ENCODE measurements around the gene FTSJ1. TPM values are rescaled to one million over a fixed set of nuclear protein-coding genes. Genes with fewer than 3 reads are reported as not detected.

Gene FTSJ1
- total and polyA plus RNA-seq, 2 experiments from 2014 or later, result 34.8 to 42.4 TPM

- Histone ChIP-seq H3K9me3 (ENCODE audit: low read depth) (no peaks in the 10 kb centered on the region), H3K36me3 (no peaks in the 10 kb centered on the region), H3K4me1 (ENCODE audit: low read depth) (no peaks in the 10 kb centered on the region), H3K27ac (no peak overlapping the region), H3K4me3 (no peak overlapping the region), H3K27me3 (no peaks in the 10 kb centered on the region)
- no peak for DNase-seq (ENCODE audit: low read depth in 1 of 2, low spot score in 1 of 2)
- TF ChIP-seq CTCF (IDR thresholded peaks at IDR 0.05; ENCODE audit: low read depth, low read length), result no peak
Measured at GRCh38 chrX:48482526-48482925, 6.5 kb downstream of the FTSJ1 start.

GRCh38 chrX:48487362-48487798, 11.4 kb downstream of the FTSJ1 start:
- Histone ChIP-seq H3K27ac (no peak overlapping the region), H3K4me1 (ENCODE audit: low read depth) (no peaks in the 10 kb centered on the region), H3K36me3 (no peaks in the 10 kb centered on the region), H3K9me3 (ENCODE audit: low read depth) (no peaks in the 10 kb centered on the region), H3K27me3 (no peaks in the 10 kb centered on the region), H3K4me3 (no peak overlapping the region)
- peak in 1 of 2 donors; percentile 90 for DNase-seq (ENCODE audit: low read depth in 1 of 2, low spot score in 1 of 2)
- TF ChIP-seq CTCF (IDR thresholded peaks at IDR 0.05; ENCODE audit: low read depth, low read length), result no peak

GRCh38 chrX:48488034-48488433, 12.0 kb downstream of the FTSJ1 start:
- TF ChIP-seq CTCF (IDR thresholded peaks at IDR 0.05; ENCODE audit: low read depth, low read length), result no peak
- Histone ChIP-seq H3K27me3 (no peaks in the 10 kb centered on the region), H3K4me1 (ENCODE audit: low read depth) (no peaks in the 10 kb centered on the region), H3K4me3 (no peak overlapping the region), H3K9me3 (ENCODE audit: low read depth) (no peaks in the 10 kb centered on the region), H3K27ac (no peak overlapping the region), H3K36me3 (no peaks in the 10 kb centered on the region)
- no peak for DNase-seq (ENCODE audit: low read depth in 1 of 2, low spot score in 1 of 2)

- DNase-seq (ENCODE audit: low read depth in 1 of 2, low spot score in 1 of 2), result no peak
- no peaks in the 10 kb centered on the region for H3K4me1 ChIP-seq (ENCODE audit: low read depth)
- no peaks in the 10 kb centered on the region for H3K36me3 ChIP-seq
- H3K27me3 ChIP-seq, result no peaks in the 10 kb centered on the region
- no peak overlapping the region for H3K27ac ChIP-seq
- no peaks in the 10 kb centered on the region for H3K9me3 ChIP-seq (ENCODE audit: low read depth)
- H3K4me3 ChIP-seq, result no peak overlapping the region
- TF ChIP-seq CTCF (IDR thresholded peaks at IDR 0.05; ENCODE audit: low read depth, low read length), result no peak
Measured at GRCh38 chrX:48489296-48489695, 13.3 kb downstream of the FTSJ1 start.

GRCh38 chrX:48489892-48490291, 13.9 kb downstream of the FTSJ1 start:
- Histone ChIP-seq H3K9me3 (ENCODE audit: low read depth) (no peaks in the 10 kb centered on the region), H3K27ac (no peak overlapping the region), H3K4me1 (ENCODE audit: low read depth) (no peaks in the 10 kb centered on the region), H3K36me3 (no peaks in the 10 kb centered on the region), H3K4me3 (no peak overlapping the region), H3K27me3 (no peaks in the 10 kb centered on the region)
- TF ChIP-seq CTCF (IDR thresholded peaks at IDR 0.05; ENCODE audit: low read depth, low read length), result no peak
- no peak for DNase-seq (ENCODE audit: low read depth in 1 of 2, low spot score in 1 of 2)

DNA sequence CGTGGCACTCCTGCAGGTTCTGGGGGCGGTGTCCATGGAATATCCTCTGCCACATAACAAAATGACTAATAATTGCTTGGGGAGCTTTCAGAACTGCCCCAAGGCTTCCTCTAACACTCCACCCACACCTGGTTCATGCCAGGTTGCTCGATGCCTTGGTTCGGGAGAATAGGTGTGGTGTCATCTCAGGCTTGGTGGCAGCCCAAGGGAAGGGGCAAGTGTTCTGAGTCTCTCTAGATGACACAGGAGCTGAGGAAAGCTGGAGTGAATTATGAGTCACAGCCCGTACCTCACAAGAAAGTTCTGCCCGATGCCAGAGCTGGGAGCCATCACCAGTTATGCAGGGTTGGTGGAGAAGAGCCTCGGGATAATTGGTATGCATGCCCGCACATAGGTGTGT, 14.7 kb downstream of the FTSJ1 start:
- H3K27ac ChIP-seq, result no peak overlapping the region
- no peak for TF ChIP-seq CTCF (IDR thresholded peaks at IDR 0.05; ENCODE audit: low read depth, low read length)

More for the DNA sequence above, 14.7 kb downstream of the FTSJ1 start:
- Histone ChIP-seq H3K9me3 (ENCODE audit: low read depth) (no peaks in the 10 kb centered on the region), H3K27me3 (no peaks in the 10 kb centered on the region), H3K4me1 (ENCODE audit: low read depth) (no peaks in the 10 kb centered on the region), H3K4me3 (no peak overlapping the region), H3K36me3 (no peaks in the 10 kb centered on the region)
- no peak for DNase-seq (ENCODE audit: low read depth in 1 of 2, low spot score in 1 of 2)

Data from cardiac muscle cell (in vitro differentiated cells and primary cell).